AG04450 (cell line): ENCODE results near the gene FAM124B. TPM values are rescaled to one million over a fixed set of nuclear protein-coding genes. Genes with fewer than 3 reads are reported as not detected.
"Not testable (repeated sequence)": the region's sequence is repeated elsewhere in the genome, so short reads cannot be mapped to it uniquely, and the experiment has no call there.

Source experiments
- CTCF ChIA-PET: fragments of 300-600, 350-600 bp; formaldehyde crosslinking; extraction: SDS; loops from one replicate; lab custom pipeline; 2022; ENCODE audit warnings: antibody characterized with exemption, inconsistent platforms; lab: Charles Lee
- POLR2A ChIA-PET: fragments of 350-600 bp; formaldehyde crosslinking; extraction: SDS; loops from one replicate; lab custom pipeline; 2021; ENCODE audit warnings: antibody characterized with exemption, inconsistent platforms; lab: Yijun Ruan, JAX
- DNase-seq: peaks from one replicate; pipeline ENCODE4 v3.0.0-alpha.2; 2011; ENCODE audit warnings: low read depth, low spot score
- H3K27ac ChIP-seq: one replicate; pipeline ENCODE4 v1.5.1; 2012; ENCODE audit warnings: low read depth, low read length, control low read depth
- H3K27me3 ChIP-seq: one replicate; pipeline ENCODE4 v1.6.0; 2012; ENCODE audit warnings: low read length; ENCODE audit not compliant: control insufficient read depth, insufficient read depth
- H3K4me3 ChIP-seq: 2 replicates; pipeline ENCODE4 v1.5.1; 2011; ENCODE audit warnings: mild to moderate bottlenecking, low read depth, low read length, control low read depth
- H3K9me3 ChIP-seq: 2 replicates; pipeline ENCODE4 v1.5.1; 2012; ENCODE audit warnings: low read length; ENCODE audit not compliant: control insufficient read depth, insufficient read depth
- polyA plus RNA-seq: library from polyadenylated mRNA; depleted of rRNA; stranded (reverse); fragments of >200 nt; gene quantifications from 2 replicates; pipeline ENCODE4 v1.2.3, GENCODE V29; 2011
- TF ChIP-seq, protein P1 (sequence below): IDR thresholded peaks from 2 replicates; pipeline ENCODE4 v1.5.1; 2011; ENCODE audit warnings: low read depth, low read length, control low read depth, inconsistent platforms

Gene FAM124B
- polyA plus RNA-seq, 1 experiment: not detected

DNA sequence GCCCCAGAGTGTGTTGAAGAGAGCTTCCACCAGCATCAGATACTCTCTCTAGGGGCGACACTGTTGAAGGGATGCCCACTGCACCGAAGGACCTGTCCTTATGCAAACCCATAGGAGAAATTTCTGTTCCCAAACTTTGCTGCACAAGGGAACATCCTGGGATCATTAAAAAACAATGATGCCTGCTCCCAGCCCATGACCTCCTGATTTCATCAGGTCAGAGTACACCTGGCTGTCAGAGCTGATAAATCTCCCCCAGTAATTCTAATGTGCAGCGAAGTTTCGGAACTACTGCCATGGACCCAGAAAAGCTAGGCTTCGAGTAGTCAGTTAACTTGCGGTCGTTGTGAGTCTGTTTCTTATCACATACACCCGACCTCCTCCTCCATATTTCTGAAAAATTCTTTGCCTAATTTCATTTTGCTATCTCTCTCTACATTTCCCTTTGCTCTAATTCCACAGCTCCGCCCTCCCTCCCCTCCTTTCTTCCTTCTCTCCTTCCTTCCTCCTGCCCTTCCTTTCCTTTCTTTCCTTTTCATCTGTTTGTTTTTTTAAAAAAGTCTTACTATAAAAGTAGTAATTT is 18.8 kb downstream of the FAM124B start:
- Histone ChIP-seq H3K27me3 (no peaks in the 10 kb centered on the region), H3K4me3 (no peak overlapping the region), H3K27ac (no peak overlapping the region), H3K9me3 (no peaks in the 10 kb centered on the region)
- no peak for DNase-seq
- TF ChIP-seq, protein P1, sequence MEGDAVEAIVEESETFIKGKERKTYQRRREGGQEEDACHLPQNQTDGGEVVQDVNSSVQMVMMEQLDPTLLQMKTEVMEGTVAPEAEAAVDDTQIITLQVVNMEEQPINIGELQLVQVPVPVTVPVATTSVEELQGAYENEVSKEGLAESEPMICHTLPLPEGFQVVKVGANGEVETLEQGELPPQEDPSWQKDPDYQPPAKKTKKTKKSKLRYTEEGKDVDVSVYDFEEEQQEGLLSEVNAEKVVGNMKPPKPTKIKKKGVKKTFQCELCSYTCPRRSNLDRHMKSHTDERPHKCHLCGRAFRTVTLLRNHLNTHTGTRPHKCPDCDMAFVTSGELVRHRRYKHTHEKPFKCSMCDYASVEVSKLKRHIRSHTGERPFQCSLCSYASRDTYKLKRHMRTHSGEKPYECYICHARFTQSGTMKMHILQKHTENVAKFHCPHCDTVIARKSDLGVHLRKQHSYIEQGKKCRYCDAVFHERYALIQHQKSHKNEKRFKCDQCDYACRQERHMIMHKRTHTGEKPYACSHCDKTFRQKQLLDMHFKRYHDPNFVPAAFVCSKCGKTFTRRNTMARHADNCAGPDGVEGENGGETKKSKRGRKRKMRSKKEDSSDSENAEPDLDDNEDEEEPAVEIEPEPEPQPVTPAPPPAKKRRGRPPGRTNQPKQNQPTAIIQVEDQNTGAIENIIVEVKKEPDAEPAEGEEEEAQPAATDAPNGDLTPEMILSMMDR: no peak
- POLR2A ChIA-PET: interaction anchor here (0.7 kb wide), 1 partner anchor 226 kb away, joined by 9 read pairs; no protein-coding TSS in a partner anchor
- CTCF ChIA-PET: interaction anchor here (1.1 to 1.6 kb wide), 2 partner anchors 11 to 14 kb away, joined by 3 to 4 read pairs; no protein-coding TSS in a partner anchor

DNA sequence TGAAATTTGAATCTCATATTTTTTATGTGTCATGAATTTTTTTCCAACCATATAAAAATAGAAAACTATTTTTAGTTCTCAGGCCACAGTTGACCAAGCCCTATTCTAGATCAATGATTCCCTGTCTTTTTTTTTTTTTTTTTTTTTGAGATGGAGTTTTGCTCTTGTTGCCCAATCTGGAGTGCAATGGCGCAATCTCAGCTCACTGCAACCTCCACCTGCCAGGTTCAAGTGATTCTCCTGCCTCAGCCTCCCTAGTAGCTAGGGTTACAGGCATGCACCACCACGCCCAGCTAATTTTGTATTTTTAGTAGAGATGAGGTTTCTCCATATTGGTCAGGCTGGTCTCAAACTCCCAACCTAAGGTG is 19.6 kb downstream of the FAM124B start:
- H3K9me3 ChIP-seq, H3K27ac ChIP-seq, H3K27me3 ChIP-seq, DNase-seq, H3K4me3 ChIP-seq: not testable (repeated sequence)
- ChIA-PET POLR2A (interaction anchor here (0.7 kb wide), 1 partner anchor 227 kb away, joined by 9 read pairs; no protein-coding TSS in a partner anchor), CTCF (interaction anchor here (1.1 kb wide), 1 partner anchor 10 kb away, joined by 3 read pairs; no protein-coding TSS in a partner anchor)

DNA sequence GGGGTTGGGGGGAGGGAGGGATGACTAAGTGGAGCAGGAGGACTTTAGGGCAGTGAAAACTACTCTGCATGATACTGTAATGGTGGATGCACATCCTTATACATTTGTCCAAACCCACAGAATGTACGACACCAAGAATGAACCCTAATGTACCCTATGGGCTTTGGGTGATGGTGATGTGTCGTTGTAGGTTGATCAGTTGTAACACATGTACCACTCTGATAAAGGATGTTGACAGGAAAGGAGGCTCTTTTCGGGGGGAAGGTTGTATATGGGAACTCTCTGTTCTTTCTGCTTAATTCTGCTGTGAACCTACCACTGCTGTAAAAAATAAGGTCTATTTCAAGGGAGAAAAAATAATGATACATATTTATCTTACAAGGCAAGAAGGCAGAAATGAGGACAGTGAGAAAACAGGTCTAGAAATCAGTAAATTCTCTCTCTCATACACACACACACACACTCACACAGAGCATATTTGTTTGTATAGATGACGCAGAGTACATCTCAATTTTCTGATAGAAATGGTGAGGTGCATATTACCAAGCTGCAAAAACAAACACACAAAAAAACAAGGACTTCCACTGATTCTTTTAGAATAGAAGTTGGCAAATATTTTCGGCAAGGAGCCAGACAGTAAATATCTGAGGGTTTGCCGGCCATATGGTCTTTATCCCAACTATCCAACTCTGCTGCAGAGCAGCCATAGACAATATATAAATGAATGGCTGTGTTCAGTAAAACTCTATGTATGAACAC is 20.2 kb downstream of the FAM124B start:
- no peak overlapping the region for H3K27ac ChIP-seq
- no peaks in the 10 kb centered on the region for H3K27me3 ChIP-seq
- TF ChIP-seq, protein P1: no peak
- H3K9me3 ChIP-seq: no peaks in the 10 kb centered on the region
- ChIA-PET CTCF (interaction anchor here (1.1 kb wide), 1 partner anchor 10 kb away, joined by 3 read pairs; no protein-coding TSS in a partner anchor), POLR2A (no interaction called here)
- no peak for DNase-seq
- H3K4me3 ChIP-seq: no peak overlapping the region

DNA sequence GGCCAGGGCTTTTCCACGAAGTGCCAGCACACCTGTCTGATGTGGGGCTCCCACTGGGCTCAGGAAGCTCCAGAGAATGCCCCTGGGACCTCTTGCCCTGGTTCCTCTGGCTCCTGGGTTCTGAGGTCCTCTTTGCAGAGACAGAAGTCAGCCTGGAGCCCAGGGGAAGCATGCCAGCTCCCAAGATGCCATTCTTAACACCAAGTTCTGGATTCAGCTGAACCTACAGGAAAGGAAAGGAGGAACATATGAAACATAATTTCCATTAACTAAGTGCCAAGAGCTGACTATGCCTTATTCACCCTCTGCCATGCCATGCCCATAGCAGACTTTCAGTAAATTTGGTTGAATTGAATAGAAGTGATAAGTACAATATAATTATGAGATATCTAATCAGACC is 21.9 kb downstream of the FAM124B start:
- Histone ChIP-seq H3K27me3 (no peaks in the 10 kb centered on the region), H3K27ac (no peak overlapping the region), H3K4me3 (no peak overlapping the region), H3K9me3 (no peaks in the 10 kb centered on the region)
- ChIA-PET POLR2A (no interaction called here), CTCF (no interaction called here)
- TF ChIP-seq, protein P1: no peak
- no peak for DNase-seq

DNA sequence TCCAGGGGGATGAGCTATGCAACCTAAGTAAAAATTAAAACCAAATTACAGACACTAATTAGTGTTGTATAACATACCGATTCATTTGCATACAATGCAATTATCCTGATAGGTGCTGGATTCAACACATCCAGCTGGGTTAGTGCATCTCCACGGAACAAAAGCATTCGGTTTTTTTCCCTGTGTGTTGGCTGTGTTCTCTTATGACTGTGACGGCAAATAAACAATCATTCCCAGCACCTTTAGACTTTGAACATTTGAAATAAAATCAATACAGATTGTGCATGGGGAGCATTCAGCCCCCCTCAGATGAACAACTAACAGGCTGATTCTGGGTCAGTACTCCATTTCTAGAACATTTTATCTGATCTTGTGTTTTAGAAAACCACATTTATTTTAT is 22.7 kb downstream of the FAM124B start:
- ChIA-PET CTCF (interaction anchor here (1.1 kb wide), 2 partner anchors 9 to 10 kb away, joined by 3 read pairs; no protein-coding TSS in a partner anchor), POLR2A (no interaction called here)
- DNase-seq: no peak
- Histone ChIP-seq H3K4me3 (no peak overlapping the region), H3K9me3 (no peaks in the 10 kb centered on the region), H3K27ac (no peak overlapping the region), H3K27me3 (no peaks in the 10 kb centered on the region)
- TF ChIP-seq, protein P1: no peak
